Uterus (tissue), 2 donors: Measurements from ENCODE around the gene MIDN.
A peak's percentile ranks its signal among the peaks of the same experiment; 100 is the strongest.

Source experiments
- CTCF ChIP-seq, 4 experiments: fragments of 200-600 bp in 2 of 4; fragments of 450-650 bp in 2 of 4; sonication (generic) in 2 of 4; IDR thresholded peaks; one replicate each; pipeline ENCODE4 v1.5.1; 2016 to 2019; ENCODE audit warnings: antibody characterized with exemption in 4 of 4, mild to moderate bottlenecking in 2 of 4, moderate library complexity in 1 of 4
- POLR2A ChIP-seq, 2 donors: fragments of 450-650 bp; IDR thresholded peaks; one replicate each; pipeline ENCODE4 v1.6.1; 2016; ENCODE audit warnings: antibody characterized with exemption in 2 of 2, mild to moderate bottlenecking in 1 of 2, moderate library complexity in 1 of 2

- TF ChIP-seq CTCF (IDR thresholded peaks at IDR 0.05) (peak in 2 of 4 experiments; percentile 20 to 39), POLR2A (IDR thresholded peaks at IDR 0.05) (peak; percentile 75 to 87)
These were observed 6.8 kb upstream of the MIDN start, which contains the start of gene ATP5F1D for GRCh38 chr19:1241417-1242095.
